Measurements from ENCODE around the gene MAPRE3.

The MAPRE3 gene

GRCh38 chr2:26957041-26957440 is 13.4 kb upstream of the MAPRE3 start (continued):
- TF ChIP-seq SNAI2 (CRISPR knock-in tag; IDR thresholded peaks at IDR 0.05) (no peak), CREB5 (CRISPR knock-in tag; IDR thresholded peaks at IDR 0.05; ENCODE audit: low read depth) (no peak), TCF4 (CRISPR knock-in tag; IDR thresholded peaks at IDR 0.05; ENCODE audit: borderline replicate concordance) (no peak), POU6F1 (CRISPR knock-in tag; IDR thresholded peaks at IDR 0.05; ENCODE audit: borderline replicate concordance, low read depth) (no peak), ZNF8 (CRISPR knock-in tag; IDR thresholded peaks at IDR 0.05) (no peak)
- TF ChIP-seq, protein P1, sequence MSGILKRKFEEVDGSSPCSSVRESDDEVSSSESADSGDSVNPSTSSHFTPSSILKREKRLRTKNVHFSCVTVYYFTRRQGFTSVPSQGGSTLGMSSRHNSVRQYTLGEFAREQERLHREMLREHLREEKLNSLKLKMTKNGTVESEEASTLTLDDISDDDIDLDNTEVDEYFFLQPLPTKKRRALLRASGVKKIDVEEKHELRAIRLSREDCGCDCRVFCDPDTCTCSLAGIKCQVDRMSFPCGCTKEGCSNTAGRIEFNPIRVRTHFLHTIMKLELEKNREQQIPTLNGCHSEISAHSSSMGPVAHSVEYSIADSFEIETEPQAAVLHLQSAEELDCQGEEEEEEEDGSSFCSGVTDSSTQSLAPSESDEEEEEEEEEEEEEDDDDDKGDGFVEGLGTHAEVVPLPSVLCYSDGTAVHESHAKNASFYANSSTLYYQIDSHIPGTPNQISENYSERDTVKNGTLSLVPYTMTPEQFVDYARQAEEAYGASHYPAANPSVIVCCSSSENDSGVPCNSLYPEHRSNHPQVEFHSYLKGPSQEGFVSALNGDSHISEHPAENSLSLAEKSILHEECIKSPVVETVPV (CRISPR knock-in tag; IDR thresholded peaks at IDR 0.05) = no peak

DNA sequence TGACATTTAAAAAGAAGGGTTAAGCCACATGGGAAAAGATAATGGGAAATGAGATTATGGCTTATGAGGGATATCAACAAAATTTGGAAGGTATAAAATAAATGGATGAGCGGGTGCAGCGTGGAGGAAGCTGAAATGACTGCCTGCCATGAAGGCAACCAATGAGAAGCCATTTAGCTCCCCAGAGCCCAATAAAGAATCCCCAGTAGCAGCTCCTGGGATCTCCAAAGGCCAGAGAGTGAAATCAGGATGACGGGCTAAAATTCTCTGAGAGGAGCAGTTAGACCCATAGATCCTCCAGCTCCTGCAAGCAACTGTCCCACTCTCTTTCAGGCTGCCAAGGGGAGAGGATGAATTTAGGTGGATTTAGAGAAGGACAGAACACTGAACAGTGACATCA is 12.9 kb upstream of the MAPRE3 start:
- no peak for TF ChIP-seq ZNF70 (CRISPR knock-in tag; IDR thresholded peaks at IDR 0.05)
- TF ChIP-seq PATZ1 (CRISPR knock-in tag; IDR thresholded peaks at IDR 0.05; ENCODE audit: borderline replicate concordance) = no peak
- no peak for TF ChIP-seq ZNF8 (CRISPR knock-in tag; IDR thresholded peaks at IDR 0.05)
- no peak for TF ChIP-seq CSDC2 (CRISPR knock-in tag; IDR thresholded peaks at IDR 0.05)
- TF ChIP-seq, protein P1 (CRISPR knock-in tag; IDR thresholded peaks at IDR 0.05) = no peak
- TF ChIP-seq OSR1 (CRISPR knock-in tag; IDR thresholded peaks at IDR 0.05) = no peak
- no peak for TF ChIP-seq ARNTL (CRISPR knock-in tag; IDR thresholded peaks at IDR 0.05; ENCODE audit: borderline replicate concordance, low read depth)
- TF ChIP-seq ZFP30 (CRISPR knock-in tag; IDR thresholded peaks at IDR 0.05) = no peak
- TF ChIP-seq GLIS3 (CRISPR knock-in tag; IDR thresholded peaks at IDR 0.05) = no peak
- no peak for TF ChIP-seq TSHZ2 (CRISPR knock-in tag; IDR thresholded peaks at IDR 0.05)
- TF ChIP-seq ZC3H10 (CRISPR knock-in tag; IDR thresholded peaks at IDR 0.05) = no peak
- TF ChIP-seq ZNF565 (CRISPR knock-in tag; conservative IDR thresholded peaks at IDR 0.05; ENCODE audit: low read depth) = no peak
- TF ChIP-seq ISL1 (CRISPR knock-in tag; IDR thresholded peaks at IDR 0.05) = no peak
- TF ChIP-seq ESRRG (CRISPR knock-in tag; IDR thresholded peaks at IDR 0.05) = no peak
- TF ChIP-seq CREB5 (CRISPR knock-in tag; IDR thresholded peaks at IDR 0.05; ENCODE audit: low read depth) = no peak
- no peak for TF ChIP-seq PPARA (CRISPR knock-in tag; IDR thresholded peaks at IDR 0.05; ENCODE audit: borderline replicate concordance)
- TF ChIP-seq SNAI2 (CRISPR knock-in tag; IDR thresholded peaks at IDR 0.05) = no peak
- TF ChIP-seq ZFP3 (CRISPR knock-in tag; IDR thresholded peaks at IDR 0.05) = no peak
- ATAC-seq = no peak

Data from SK-N-SH treated with all-trans-retinoic acid at 6 μM for 48 hours (cell line).